HG02870 (cell line): ENCODE measurements around the gene MPPED1.

Source experiments
- ATAC-seq: cut with Tn5 transposase; IDR thresholded peaks from one replicate; pipeline ENCODE4 v1.9.1; 2021; ENCODE audit warnings: mild to moderate bottlenecking, moderate library complexity; ENCODE audit not compliant: unreplicated experiment

Gene MPPED1

GRCh38 chr22:43491177-43491576 is 79.4 kb downstream of the MPPED1 start:
- no peak for ATAC-seq

- no peak for ATAC-seq
Observed at GRCh38 chr22:43491737-43492136, 79.9 kb downstream of the MPPED1 start.

GRCh38 chr22:43493297-43493696 is 81.5 kb downstream of the MPPED1 start:
- ATAC-seq, result no peak

DNA sequence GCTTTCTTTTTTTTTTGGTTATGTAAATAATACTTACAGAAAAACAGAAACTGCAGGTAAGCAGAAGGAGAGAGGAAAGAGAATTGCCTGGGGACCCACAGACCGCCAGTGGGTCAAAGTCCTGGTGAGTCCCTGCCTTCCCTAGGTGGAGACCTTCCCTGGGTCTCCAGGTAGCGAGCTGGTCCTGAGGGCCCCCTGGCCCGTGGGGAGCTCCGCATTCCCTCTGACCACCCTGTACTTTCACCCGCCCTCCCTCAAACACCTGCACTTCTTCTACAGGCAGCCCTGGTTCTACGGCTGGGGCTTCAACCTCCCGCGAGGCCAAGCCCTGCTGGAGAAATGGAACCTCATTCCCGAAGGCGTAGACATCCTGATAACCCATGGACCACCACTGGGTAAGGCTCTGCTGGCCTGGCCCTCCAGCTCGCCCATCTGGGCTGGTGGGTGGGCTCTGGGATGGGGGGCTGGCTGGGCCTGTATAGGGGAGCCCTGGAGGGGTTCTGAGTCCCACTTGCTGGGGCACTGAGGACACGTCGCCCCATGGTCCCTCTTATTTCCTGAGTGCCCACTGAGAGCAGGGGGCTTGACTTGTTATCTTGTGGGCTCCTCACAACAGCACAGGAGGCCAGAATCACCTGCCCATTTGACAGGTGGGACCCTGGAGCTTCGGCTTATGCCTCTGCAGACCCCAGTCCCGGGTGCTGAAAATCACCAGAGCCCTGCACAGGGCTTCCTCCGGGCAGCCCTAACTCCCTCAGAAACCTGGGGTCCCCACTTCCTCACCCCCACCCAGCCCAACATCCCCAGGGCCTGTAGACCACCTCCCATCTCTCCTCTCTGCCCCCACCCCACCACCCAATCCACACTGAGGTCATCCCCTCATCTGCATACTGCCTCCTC is 86.4 kb downstream of the MPPED1 start:
- no peak for ATAC-seq

DNA sequence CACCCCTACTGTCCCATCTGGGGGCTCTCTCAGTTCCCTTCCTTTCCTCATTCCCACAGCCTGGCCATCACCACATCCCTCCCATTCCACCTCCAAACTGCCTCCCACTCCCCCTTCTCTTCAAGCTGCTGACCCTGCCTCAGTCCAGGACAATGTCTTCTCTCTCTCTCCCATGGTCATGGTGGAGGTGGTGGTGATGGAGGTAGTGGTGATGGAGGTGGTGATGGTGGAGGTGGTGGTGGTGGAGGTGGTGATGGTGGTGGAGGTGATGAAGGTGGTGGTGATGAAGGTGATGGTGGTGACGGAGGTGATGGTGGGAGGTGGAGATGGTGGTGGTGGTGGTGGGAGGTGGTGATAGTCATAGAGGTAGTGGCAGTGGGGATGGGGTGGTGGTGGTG is 87.0 kb downstream of the MPPED1 start:
- ATAC-seq, result no peak

DNA sequence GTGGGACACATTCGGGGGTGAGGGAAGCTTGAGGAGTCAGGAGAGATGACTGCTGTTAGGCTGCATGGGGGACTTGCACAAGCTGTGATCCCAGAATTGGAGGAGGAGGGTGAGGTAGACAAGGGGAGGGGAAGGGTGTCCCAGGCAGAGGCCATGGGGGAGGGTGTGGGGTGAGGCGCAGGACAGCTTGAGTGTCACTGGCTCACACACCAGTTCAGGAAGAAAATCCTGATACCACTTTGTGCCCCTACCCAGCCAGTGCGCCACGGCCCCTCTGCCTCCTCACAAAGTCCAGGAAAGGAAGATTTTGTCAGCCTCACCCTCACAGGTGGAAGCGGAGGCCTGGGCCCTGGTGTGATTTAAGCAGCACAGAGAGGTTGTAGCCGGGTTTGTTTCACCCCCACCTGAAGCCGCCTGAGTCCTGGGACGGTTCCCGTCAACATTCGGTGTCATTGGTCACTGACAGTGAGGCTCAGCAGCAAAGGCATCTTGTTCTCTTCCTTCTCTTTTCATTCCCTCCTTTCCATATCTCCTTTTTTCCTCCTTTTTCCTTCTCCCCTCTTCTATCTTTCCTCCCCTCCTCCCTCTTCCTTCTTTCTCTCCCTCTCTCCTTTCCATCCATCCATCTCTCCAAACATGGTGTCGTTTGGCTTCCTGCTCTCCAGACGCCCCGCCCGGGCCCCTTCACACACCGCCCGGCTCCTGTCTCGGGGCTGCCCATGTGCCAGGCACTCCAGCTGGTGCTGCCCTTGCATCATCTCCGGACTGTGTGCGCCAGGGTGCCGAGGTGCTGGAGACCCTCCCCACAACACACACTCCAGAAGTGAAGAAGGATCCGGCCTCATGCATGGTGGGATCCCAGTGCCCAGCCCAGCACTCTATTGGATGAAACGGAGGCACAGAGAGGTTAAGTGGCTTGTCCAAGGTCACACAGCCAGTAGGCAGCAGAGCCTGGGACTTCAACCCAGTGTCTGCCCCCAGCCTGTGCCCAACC is 89.3 kb downstream of the MPPED1 start:
- ATAC-seq, result no peak

- no peak for ATAC-seq
Observed at GRCh38 chr22:43501878-43502277, 90.1 kb downstream of the MPPED1 start.

- ATAC-seq, result no peak
Observed at GRCh38 chr22:43502306-43502874, 90.6 kb downstream of the MPPED1 start.

DNA sequence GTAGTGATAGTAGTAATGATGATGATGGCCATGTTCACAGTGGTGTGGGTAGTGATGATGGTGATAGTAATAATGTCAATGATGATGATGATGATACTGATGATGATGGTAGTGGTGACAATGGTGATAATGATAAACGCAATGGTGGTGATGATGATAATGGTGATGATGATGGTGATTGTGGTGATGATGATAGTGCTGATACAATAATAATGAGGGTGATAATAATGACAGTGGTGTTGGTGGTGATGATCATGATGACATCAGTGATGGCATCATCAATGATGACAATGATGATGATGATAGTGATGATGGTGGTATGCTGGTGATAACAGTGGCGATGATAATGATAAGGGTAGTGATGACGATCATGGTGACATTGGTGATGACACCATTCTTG is 92.3 kb downstream of the MPPED1 start:
- ATAC-seq, result no peak

GRCh38 chr22:43504666-43505261 is 93.0 kb downstream of the MPPED1 start:
- no peak for ATAC-seq

- no peak for ATAC-seq
Observed at GRCh38 chr22:43505423-43505822, 93.6 kb downstream of the MPPED1 start.

- ATAC-seq, result no peak
Observed at GRCh38 chr22:43505896-43506295, 94.1 kb downstream of the MPPED1 start.

- no peak for ATAC-seq
Observed at GRCh38 chr22:43506487-43506886, 94.7 kb downstream of the MPPED1 start.

DNA sequence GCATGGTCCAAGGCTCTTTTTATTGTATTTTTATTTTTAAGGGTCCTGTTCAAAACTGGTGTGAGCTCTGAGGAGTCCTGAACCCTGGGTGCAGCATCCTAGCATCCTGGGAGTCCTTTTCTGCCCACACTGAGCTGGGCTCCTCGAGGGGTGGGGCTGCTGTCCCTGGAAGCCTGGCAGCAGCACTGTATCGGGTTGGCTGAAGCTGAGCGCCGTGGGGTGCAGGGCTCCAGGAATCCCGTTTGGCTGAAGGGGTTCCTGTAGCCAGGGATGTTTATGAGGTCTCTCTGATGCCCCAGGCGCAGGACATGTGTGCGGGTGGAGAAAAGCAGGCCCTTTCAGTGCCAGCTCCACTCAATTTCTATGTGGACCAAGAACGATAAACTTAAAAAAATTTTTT is 95.4 kb downstream of the MPPED1 start:
- no peak for ATAC-seq

DNA sequence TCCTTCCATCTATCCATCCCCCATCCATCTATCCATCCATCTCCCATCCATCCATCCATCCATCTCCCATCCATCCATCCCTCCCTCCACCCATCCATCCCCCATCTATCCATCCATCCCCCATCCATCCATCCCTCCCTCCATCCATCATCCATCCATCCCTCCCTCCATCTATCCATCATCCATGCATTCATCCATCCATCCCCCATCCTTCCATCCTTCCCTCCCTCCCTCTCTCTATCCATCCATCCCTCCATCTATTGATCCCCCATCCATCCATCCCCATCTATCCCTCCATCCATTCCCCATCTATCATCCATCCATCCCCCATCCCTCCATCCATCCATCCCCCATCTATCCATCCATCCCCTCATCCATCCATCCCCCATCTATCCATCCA is 96.7 kb downstream of the MPPED1 start:
- no peak for ATAC-seq

DNA sequence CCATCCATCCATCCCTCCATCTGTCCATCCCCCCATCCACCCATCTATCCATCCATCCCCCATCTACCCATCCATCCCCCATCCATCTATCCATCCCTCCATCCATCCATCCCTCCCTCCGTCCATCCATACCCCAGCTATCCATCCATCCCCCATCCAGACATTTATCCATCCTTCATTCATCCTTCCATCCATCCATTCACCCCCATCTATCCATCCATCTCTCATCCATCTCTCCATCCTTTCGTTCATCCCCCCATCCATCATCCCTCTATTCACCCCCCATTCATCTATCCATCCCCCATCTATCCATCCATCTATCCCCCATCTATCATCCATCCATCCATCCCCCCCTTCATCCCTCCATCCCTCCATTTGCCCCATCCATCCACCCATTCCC is 97.5 kb downstream of the MPPED1 start:
- no peak for ATAC-seq

GRCh38 chr22:43510281-43511070 is 98.7 kb downstream of the MPPED1 start:
- ATAC-seq, result no peak

GRCh38 chr22:43511276-43511910 is 99.6 kb downstream of the MPPED1 start:
- no peak for ATAC-seq

GRCh38 chr22:43512279-43512678 is 100.5 kb downstream of the MPPED1 start:
- ATAC-seq, result no peak
